WERI-Rb-1 (cell line): ENCODE data around the gene KIF1A.

Experiments used
- DNase-seq: peaks from one replicate; pipeline ENCODE4 v3.0.0-alpha.2; 2020
- H3K27ac ChIP-seq: fragments of 250-450 bp; sonication (Bioruptor Pico); 2 replicates; pipeline ENCODE4 v1.5.1; 2020; ENCODE audit warnings: mild to moderate bottlenecking, moderate library complexity
- H3K27me3 ChIP-seq: fragments of 250-450 bp; sonication (Bioruptor Pico); 2 replicates; pipeline ENCODE4 v1.5.1; 2021; ENCODE audit warnings: mild to moderate bottlenecking, low read depth, moderate library complexity; ENCODE audit not compliant: insufficient read depth, severe bottlenecking
- H3K36me3 ChIP-seq: fragments of 250-450 bp; sonication (Bioruptor Pico); 2 replicates; pipeline ENCODE4 v1.5.1; 2020; ENCODE audit warnings: mild to moderate bottlenecking, moderate library complexity
- H3K4me3 ChIP-seq: 2 replicates; pipeline ENCODE4 v1.5.1; 2011; ENCODE audit warnings: low read depth, mild to moderate bottlenecking, control low read depth, low read length
- H3K9me3 ChIP-seq: fragments of 250-450 bp; sonication (Bioruptor Pico); 2 replicates; pipeline ENCODE4 v1.5.1; 2021; ENCODE audit warnings: mild to moderate bottlenecking, moderate library complexity; ENCODE audit not compliant: severe bottlenecking
- TF ChIP-seq, protein P1 (sequence below): IDR thresholded peaks from 2 replicates; pipeline ENCODE4 v1.5.1; 2011; ENCODE audit warnings: low read depth, mild to moderate bottlenecking, control low read depth, inconsistent platforms, low read length

KIF1A gene

DNA sequence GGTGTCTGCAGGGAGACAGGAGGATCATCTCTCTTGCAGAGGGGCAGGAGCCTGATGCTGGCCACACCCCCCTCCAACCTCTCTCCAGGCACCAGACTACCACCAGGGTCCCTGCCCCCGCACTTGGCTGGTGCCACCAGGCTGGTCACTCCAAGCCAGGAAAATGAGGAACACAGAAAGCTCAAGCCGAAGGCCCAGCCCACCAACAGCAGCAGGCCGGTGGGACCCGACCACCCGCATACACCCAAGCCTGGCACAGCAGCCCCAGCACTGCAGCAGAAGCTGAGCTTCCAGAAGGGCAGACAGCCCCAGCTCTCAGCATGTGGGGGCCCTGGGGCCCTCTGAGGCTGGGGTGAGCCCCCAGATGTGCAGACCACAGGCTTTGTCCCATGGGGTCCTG is 52.7 kb downstream of the KIF1A start:
- DNase-seq, result no peak
- TF ChIP-seq, protein P1, sequence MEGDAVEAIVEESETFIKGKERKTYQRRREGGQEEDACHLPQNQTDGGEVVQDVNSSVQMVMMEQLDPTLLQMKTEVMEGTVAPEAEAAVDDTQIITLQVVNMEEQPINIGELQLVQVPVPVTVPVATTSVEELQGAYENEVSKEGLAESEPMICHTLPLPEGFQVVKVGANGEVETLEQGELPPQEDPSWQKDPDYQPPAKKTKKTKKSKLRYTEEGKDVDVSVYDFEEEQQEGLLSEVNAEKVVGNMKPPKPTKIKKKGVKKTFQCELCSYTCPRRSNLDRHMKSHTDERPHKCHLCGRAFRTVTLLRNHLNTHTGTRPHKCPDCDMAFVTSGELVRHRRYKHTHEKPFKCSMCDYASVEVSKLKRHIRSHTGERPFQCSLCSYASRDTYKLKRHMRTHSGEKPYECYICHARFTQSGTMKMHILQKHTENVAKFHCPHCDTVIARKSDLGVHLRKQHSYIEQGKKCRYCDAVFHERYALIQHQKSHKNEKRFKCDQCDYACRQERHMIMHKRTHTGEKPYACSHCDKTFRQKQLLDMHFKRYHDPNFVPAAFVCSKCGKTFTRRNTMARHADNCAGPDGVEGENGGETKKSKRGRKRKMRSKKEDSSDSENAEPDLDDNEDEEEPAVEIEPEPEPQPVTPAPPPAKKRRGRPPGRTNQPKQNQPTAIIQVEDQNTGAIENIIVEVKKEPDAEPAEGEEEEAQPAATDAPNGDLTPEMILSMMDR, result no peak
- Histone ChIP-seq H3K9me3 (no peaks in the 10 kb centered on the region), H3K36me3 (peaks cover 93% of the 10 kb centered on the region), H3K27ac (no peak overlapping the region), H3K4me3 (no peak overlapping the region), H3K27me3 (no peaks in the 10 kb centered on the region)

- Histone ChIP-seq H3K27me3 (no peaks in the 10 kb centered on the region), H3K36me3 (peaks cover 95% of the 10 kb centered on the region)
Measured at GRCh38 chr2:240766072-240766471, 53.9 kb downstream of the KIF1A start.

GRCh38 chr2:240765007-240765406 is 55.0 kb downstream of the KIF1A start:
- no peak for DNase-seq
- Histone ChIP-seq H3K27ac (no peak overlapping the region), H3K9me3 (no peaks in the 10 kb centered on the region), H3K4me3 (no peak overlapping the region), H3K27me3 (no peaks in the 10 kb centered on the region), H3K36me3 (peaks cover 95% of the 10 kb centered on the region)
- TF ChIP-seq, protein P1, result no peak

More at GRCh38 chr2:240766072-240766471, 53.9 kb downstream of the KIF1A start:
- TF ChIP-seq, protein P1, result no peak
- Histone ChIP-seq H3K27ac (no peak overlapping the region), H3K4me3 (no peak overlapping the region), H3K9me3 (no peaks in the 10 kb centered on the region)
- no peak for DNase-seq

GRCh38 chr2:240764605-240765004 is 55.4 kb downstream of the KIF1A start:
- Histone ChIP-seq H3K9me3 (no peaks in the 10 kb centered on the region), H3K4me3 (no peak overlapping the region), H3K27ac (no peak overlapping the region), H3K27me3 (no peaks in the 10 kb centered on the region), H3K36me3 (peaks cover 95% of the 10 kb centered on the region)
- DNase-seq, result no peak
- TF ChIP-seq, protein P1, result no peak

GRCh38 chr2:240762971-240763370 is 57.0 kb downstream of the KIF1A start:
- TF ChIP-seq, protein P1, result no peak
- no peak for DNase-seq
- H3K36me3 ChIP-seq, result peaks cover 94% of the 10 kb centered on the region

DNA sequence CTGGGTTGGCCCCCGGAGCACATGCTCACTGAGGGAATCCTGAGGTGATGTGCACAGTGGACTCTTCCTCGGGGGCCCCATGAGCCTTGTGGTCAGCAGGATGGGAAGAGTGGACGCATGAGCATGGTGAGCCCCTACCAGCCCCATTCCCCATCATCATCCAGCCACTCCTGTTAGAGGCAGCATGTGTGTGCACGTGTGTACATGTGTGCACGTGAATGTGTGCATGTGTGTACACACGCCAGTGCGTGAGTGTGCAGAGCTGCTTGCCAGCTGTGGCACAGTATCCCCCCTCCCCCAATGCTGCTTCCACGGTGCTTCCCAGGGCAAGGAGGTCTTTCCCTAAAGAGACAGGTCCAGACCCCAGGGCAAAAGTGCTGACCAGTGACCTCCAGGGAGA is 57.8 kb downstream of the KIF1A start:
- Histone ChIP-seq H3K9me3 (no peaks in the 10 kb centered on the region), H3K27ac (no peak overlapping the region), H3K36me3 (peaks cover 92% of the 10 kb centered on the region), H3K27me3 (no peaks in the 10 kb centered on the region), H3K4me3 (no peak overlapping the region)
- no peak for DNase-seq
- TF ChIP-seq, protein P1, result no peak

More at GRCh38 chr2:240762971-240763370, 57.0 kb downstream of the KIF1A start:
- H3K9me3 ChIP-seq, result no peaks in the 10 kb centered on the region
- H3K27me3 ChIP-seq, result no peaks in the 10 kb centered on the region
- no peak overlapping the region for H3K27ac ChIP-seq
- H3K4me3 ChIP-seq, result no peak overlapping the region
